ENCODE data around the gene TAF11L7.
"Not testable (repeated sequence)": the region's sequence is repeated elsewhere in the genome, so short reads cannot be mapped to it uniquely, and the experiment has no call there.

TAF11L7 gene

GRCh38 chr5:17585658-17586057 is at the start of gene TAF11L7:
Gene TAF11L7 (minus strand): TSS chr5:17585758.
- not testable (repeated sequence) for DNase-seq (ENCODE audit: low read depth)

GRCh38 chr5:17634160-17634559 is 48.6 kb upstream of the TAF11L7 start, which contains the start of gene TAF11L14:
Gene TAF11L14 (plus strand): TSS chr5:17634460.
- no peak for DNase-seq (ENCODE audit: low read depth)

- DNase-seq (ENCODE audit: low read depth), result not testable (repeated sequence)
Observed at GRCh38 chr5:17631788-17632187, 46.2 kb upstream of the TAF11L7 start, which contains the start of gene TAF11L13. Gene TAF11L13 (plus strand): TSS chr5:17632088.

- no peak for DNase-seq (ENCODE audit: low read depth)
Observed at GRCh38 chr5:17625686-17626085, 40.1 kb upstream of the TAF11L7 start.

GRCh38 chr5:17620627-17621026 is 35.1 kb upstream of the TAF11L7 start:
- DNase-seq (ENCODE audit: low read depth), result no peak

- DNase-seq (ENCODE audit: low read depth), result peak; percentile 1
Observed at GRCh38 chr5:17619354-17619753, 33.8 kb upstream of the TAF11L7 start.

GRCh38 chr5:17614872-17615605 is 29.5 kb upstream of the TAF11L7 start:
- DNase-seq (ENCODE audit: low read depth), result no peak

- not testable (repeated sequence) for DNase-seq (ENCODE audit: low read depth)
Observed at GRCh38 chr5:17610092-17610491, 24.5 kb upstream of the TAF11L7 start, which contains the start of gene TAF11L12. Gene TAF11L12 (plus strand): TSS chr5:17610392.

GRCh38 chr5:17607461-17607860 is 21.9 kb upstream of the TAF11L7 start:
- not testable (repeated sequence) for DNase-seq (ENCODE audit: low read depth)

- no peak for DNase-seq (ENCODE audit: low read depth)
Observed at GRCh38 chr5:17604951-17605350, 19.4 kb upstream of the TAF11L7 start.

- not testable (repeated sequence) for DNase-seq (ENCODE audit: low read depth)
Observed at GRCh38 chr5:17603880-17604279, 18.3 kb upstream of the TAF11L7 start, which contains the start of gene TAF11L11. Gene TAF11L11 (plus strand): TSS chr5:17604183.

GRCh38 chr5:17597728-17598127 is 12.2 kb upstream of the TAF11L7 start, which contains the start of gene TAF11L10:
Gene TAF11L10 (minus strand): TSS chr5:17597828.
- not testable (repeated sequence) for DNase-seq (ENCODE audit: low read depth)

- not testable (repeated sequence) for DNase-seq (ENCODE audit: low read depth)
Observed at GRCh38 chr5:17594255-17594654, 8.7 kb upstream of the TAF11L7 start, which contains the start of gene TAF11L9. Gene TAF11L9 (minus strand): TSS chr5:17594394.

- DNase-seq (ENCODE audit: low read depth), result not testable (repeated sequence)
Observed at GRCh38 chr5:17590860-17591259, 5.3 kb upstream of the TAF11L7 start, which contains the start of gene TAF11L8. Gene TAF11L8 (minus strand): TSS chr5:17590960.

Measured in stromal cell of bone marrow (primary cell).